ENCODE measurements around the gene ZNF33B. TPM values are rescaled to one million over a fixed set of nuclear protein-coding genes. Genes with fewer than 3 reads are reported as not detected.
"Not testable (repeated sequence)": the region's sequence is repeated elsewhere in the genome, so short reads cannot be mapped to it uniquely, and the experiment has no call there.

Gene ZNF33B
- total RNA-seq, 1 experiment from 2014 or later = 6.9 TPM

- no peak for DNase-seq (ENCODE audit: low spot score)
Observed at GRCh38 chr10:42615419-42615818, 23.0 kb downstream of the ZNF33B start.

GRCh38 chr10:42609872-42610271 is 28.5 kb downstream of the ZNF33B start:
- DNase-seq (ENCODE audit: low spot score) = no peak

- DNase-seq (ENCODE audit: low spot score) = no peak
Observed at GRCh38 chr10:42598249-42598873, 40.0 kb downstream of the ZNF33B start.

- DNase-seq (ENCODE audit: low spot score) = no peak
Observed at GRCh38 chr10:42596196-42596595, 42.2 kb downstream of the ZNF33B start.

- DNase-seq (ENCODE audit: low spot score) = no peak
Observed at GRCh38 chr10:42594246-42594650, 44.1 kb downstream of the ZNF33B start.

DNA sequence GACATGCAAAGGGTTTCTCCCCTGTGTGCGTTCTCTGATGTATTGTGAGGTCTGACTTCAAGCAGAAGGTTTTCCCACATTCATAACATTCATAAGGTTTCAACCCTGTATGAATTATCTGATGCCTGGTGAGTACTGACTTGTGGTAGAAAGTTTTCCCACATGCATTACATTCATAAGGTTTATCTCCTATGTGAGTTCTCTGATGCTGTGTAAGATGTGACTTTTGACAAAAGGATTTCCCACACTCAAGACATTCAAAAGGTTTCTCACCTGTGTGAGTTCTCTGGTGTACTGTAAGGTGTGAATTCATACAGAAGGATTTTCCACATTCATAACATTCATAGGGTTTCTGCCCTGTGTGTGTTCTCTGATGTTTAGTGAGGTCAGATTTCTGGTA is 45.1 kb downstream of the ZNF33B start:
- no peak for DNase-seq (ENCODE audit: low spot score)

DNA sequence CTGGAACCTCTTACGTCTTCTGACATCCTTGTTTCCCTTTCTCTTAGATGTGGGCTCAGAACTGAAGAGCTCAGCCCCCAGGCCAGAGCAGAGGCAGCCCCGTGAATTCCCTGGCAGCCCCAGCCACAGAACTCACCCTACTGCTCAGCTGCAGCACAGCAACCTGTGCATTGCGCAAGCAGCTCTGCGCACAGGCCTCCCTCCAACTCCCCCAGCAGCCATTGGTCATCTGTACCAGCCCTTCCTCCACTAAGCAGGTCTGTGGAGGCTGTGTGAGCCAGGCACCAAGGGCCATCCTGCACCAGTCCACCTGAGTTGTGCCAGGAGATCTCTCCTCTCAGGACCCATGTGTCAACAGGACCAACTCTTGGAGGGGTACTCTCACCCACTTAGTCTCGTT is 54.5 kb downstream of the ZNF33B start:
- no peak for DNase-seq (ENCODE audit: low spot score)

DNA sequence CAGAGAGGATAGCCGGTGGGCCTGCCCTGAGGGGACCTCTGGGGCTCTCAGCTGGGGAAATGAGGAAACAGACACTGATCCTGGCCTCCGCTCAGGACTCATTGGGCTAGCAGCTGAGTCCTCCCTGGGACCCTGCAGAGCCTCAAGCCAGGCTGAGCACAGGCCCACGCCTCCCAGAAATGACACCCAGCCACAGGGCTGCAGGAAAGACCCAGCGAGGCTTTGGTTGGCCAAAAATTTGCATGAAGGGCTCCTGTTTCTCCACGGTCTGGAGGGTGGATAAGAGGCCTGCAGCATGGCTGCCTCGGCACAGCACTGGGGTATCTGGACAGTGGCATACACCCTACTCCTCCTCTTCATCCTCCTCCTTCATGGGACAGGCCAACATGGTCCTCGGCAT is 60.4 kb downstream of the ZNF33B start:
- no peak for DNase-seq (ENCODE audit: low spot score)

GRCh38 chr10:42576338-42576737 is 62.0 kb downstream of the ZNF33B start:
- no peak for DNase-seq (ENCODE audit: low spot score)

- DNase-seq (ENCODE audit: low spot score) = no peak
Observed at GRCh38 chr10:42574336-42574735, 64.0 kb downstream of the ZNF33B start.

GRCh38 chr10:42556931-42557330 is 81.4 kb downstream of the ZNF33B start:
- no peak for DNase-seq (ENCODE audit: low spot score)

- DNase-seq (ENCODE audit: low spot score) = not testable (repeated sequence)
Observed at GRCh38 chr10:42553576-42553975, 84.8 kb downstream of the ZNF33B start.

DNA sequence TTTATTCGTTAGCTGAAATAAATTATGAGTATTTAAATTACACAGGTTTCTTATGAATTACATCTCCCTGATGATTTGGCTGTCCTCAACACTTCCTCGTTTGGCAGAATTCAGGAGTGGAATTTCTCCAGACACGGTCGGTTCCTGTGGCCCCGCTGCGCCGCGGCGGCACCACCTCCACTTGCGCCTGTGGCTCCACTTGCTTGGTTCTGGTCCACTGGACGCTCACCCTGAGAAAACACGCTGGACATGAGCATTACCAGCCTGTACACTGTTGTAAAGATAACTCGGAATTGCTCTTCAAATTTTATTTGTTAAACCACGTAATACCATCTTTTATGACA is 85.3 kb downstream of the ZNF33B start:
- no peak for DNase-seq (ENCODE audit: low spot score)

DNA sequence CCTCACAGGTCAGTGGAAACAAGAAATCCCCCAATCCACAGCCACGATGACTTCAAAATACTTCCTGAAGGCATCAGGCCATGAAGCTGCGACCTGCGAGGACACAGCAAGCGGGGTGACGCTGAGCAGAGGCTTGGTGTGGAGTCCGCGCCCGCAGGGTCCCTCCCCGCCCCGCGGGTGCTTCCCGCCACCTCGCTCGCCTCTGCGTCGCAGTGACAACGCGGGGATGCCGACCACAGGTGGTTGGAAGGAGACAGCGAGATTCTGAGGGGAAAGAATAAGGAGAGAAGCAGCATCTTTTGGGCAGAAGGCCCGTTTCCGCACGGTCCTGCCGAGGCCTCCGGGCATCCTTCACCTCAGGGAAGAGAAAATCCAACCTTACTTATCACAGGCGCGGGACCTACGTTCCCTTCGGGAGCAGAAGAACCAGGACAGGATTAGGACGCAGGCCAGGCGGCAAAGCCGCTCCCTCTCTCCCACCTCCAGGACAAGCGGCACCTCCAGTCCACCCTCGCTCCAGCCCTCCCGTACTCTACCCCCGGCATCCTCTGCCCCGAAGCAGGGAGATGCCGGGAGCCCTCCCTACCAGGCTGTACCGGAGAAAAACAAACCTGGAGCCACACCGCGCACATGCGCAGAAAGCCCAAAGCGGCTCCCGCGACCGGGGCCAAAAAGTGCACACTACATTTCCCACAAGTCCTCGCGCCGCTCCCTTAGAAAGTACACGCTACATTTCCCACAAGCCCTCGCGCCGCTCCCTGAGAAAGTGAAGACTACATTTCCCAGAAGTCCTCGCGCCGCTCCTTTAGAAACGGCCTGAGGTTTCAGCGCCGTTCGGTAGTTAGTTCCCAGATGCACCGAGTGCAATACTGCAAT is 85.9 kb downstream of the ZNF33B start:
- DNase-seq (ENCODE audit: low spot score) = peak; percentile 95

DNA sequence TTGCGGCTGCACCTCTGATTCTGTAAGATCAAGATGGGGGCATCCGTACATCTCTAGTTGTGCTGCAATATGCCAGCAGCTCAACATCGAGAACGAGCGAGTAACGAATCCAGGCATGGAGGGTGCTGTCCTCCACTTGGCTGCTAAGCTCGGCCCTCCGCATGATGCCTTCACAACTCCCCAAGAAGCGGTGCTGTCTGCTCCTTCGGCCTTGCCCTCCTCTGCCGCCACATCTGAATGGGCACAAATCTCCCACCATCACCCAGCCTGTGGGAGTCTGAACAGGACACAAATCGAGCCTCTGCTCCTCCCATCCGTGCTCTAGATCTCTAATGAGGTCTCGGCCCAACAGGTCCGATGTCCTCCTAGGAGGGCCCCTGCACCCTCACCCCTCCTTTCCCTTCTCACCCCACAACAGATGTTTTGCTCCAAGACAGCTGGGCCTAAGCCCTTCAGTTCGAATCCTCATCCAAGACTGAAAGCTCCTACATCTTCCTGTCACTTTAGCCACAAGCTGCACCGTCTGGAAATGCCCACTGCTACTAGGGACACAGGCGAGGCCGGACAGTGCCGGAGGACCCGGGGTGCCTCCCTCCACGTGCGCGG is 86.7 kb downstream of the ZNF33B start:
- no peak for DNase-seq (ENCODE audit: low spot score)

DNA sequence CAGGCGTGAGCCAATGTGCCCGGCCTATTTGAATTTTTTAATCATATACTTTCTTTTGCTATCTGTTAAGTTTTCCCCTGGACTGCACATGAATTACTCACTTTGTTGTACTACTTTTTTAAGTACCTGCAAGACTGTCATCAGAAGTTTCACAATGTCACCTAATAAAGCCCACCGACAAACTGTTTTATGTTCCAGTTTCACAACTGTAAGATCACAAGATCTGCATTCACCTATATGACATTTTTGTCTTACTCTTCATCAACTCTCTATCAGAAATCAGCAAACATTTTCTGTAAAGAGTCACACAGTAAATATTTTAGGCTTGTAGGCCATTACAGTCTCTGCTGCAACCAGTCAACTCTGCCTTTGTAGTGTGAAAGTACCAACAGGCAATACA is 88.5 kb downstream of the ZNF33B start:
- DNase-seq (ENCODE audit: low spot score) = no peak

- no peak for DNase-seq (ENCODE audit: low spot score)
Observed at GRCh38 chr10:42548254-42548653, 90.1 kb downstream of the ZNF33B start.

GRCh38 chr10:42544945-42545344 is 93.4 kb downstream of the ZNF33B start:
- no peak for DNase-seq (ENCODE audit: low spot score)

- DNase-seq (ENCODE audit: low spot score) = no peak
Observed at GRCh38 chr10:42543840-42544372, 94.5 kb downstream of the ZNF33B start.
